DOHH2 (cell line): Measurements from ENCODE around the gene UGCG.
A peak's percentile ranks its signal among the peaks of the same experiment; 100 is the strongest.
"Not testable (repeated sequence)": the region's sequence is repeated elsewhere in the genome, so short reads cannot be mapped to it uniquely, and the experiment has no call there.

ENCODE experiments used
- H3F3A ChIP-seq: fragments of 200-600 bp; sonication (generic), shearing (Covaris generic); 2 replicates; pipeline ENCODE4 v1.6.0; 2016; ENCODE audit warnings: antibody characterized with exemption, mild to moderate bottlenecking; ENCODE audit not compliant: control insufficient read depth, insufficient read depth
- H3K27ac ChIP-seq: fragments of 200-600 bp; sonication (generic); 2 replicates; pipeline ENCODE4 v1.5.1; 2014; ENCODE audit warnings: low read depth, mild to moderate bottlenecking, low read length, moderate library complexity
- H3K27me3 ChIP-seq: fragments of 200-600 bp; sonication (generic); 2 replicates; pipeline ENCODE4 v1.6.1; 2014; ENCODE audit warnings: mild to moderate bottlenecking, low read length, mixed read lengths; ENCODE audit not compliant: control insufficient read depth
- H3K36me3 ChIP-seq: fragments of 200-600 bp; sonication (generic); 2 replicates; pipeline ENCODE4 v1.6.1; 2014; ENCODE audit warnings: mild to moderate bottlenecking, low read length, moderate library complexity, mixed read lengths; ENCODE audit not compliant: control insufficient read depth
- H3K4me1 ChIP-seq: fragments of 200-600 bp; sonication (generic); 2 replicates; pipeline ENCODE4 v1.6.1; 2014; ENCODE audit warnings: mild to moderate bottlenecking, low read length, mixed read lengths; ENCODE audit not compliant: control insufficient read depth
- H3K4me2 ChIP-seq: fragments of 200-600 bp; sonication (generic); 2 replicates; pipeline ENCODE4 v1.6.0; 2014; ENCODE audit warnings: mild to moderate bottlenecking, low read length, moderate library complexity
- H3K4me3 ChIP-seq: fragments of 200-600 bp; sonication (generic); 2 replicates; pipeline ENCODE4 v1.5.1; 2014; ENCODE audit warnings: mild to moderate bottlenecking, low read length, mixed read lengths
- H3K79me2 ChIP-seq: fragments of 200-600 bp; sonication (generic); 2 replicates; pipeline ENCODE4 v1.6.1; 2014; ENCODE audit warnings: mild to moderate bottlenecking, low read length, mixed read lengths; ENCODE audit not compliant: control insufficient read depth
- H3K9me2 ChIP-seq: fragments of 200-600 bp; sonication (generic); replicated peaks from 2 replicates; pipeline ENCODE4 v1.6.1; 2014; ENCODE audit warnings: mild to moderate bottlenecking, low read length, mixed read lengths; ENCODE audit not compliant: control insufficient read depth
- H3K9me3 ChIP-seq: fragments of 200-600 bp; sonication (generic); 2 replicates; pipeline ENCODE4 v1.6.1; 2014; ENCODE audit warnings: antibody characterized with exemption, low read length, mixed read lengths; ENCODE audit not compliant: control insufficient read depth, insufficient read depth
- H4K20me1 ChIP-seq: fragments of 200-600 bp; sonication (generic); 2 replicates; pipeline ENCODE4 v1.6.0; 2014; ENCODE audit warnings: low read depth, mild to moderate bottlenecking, antibody characterized with exemption, low read length, moderate library complexity; ENCODE audit not compliant: control insufficient read depth, insufficient read depth
- EZH2phosphoT487 ChIP-seq: fragments of 200-600 bp; sonication (generic); IDR thresholded peaks from 2 replicates; pipeline ENCODE4 v1.6.1; 2017; ENCODE audit warnings: borderline replicate concordance, mild to moderate bottlenecking, antibody characterized with exemption, low read length, moderate library complexity, mixed read lengths
- TF ChIP-seq, protein P1 (sequence below): fragments of 200-600 bp; sonication (generic); IDR thresholded peaks from one replicate; pipeline ENCODE4 v1.5.1; 2014; ENCODE audit warnings: antibody characterized with exemption, mild to moderate bottlenecking, low read depth, low read length; ENCODE audit not compliant: poor library complexity, severe bottlenecking

UGCG gene

DNA sequence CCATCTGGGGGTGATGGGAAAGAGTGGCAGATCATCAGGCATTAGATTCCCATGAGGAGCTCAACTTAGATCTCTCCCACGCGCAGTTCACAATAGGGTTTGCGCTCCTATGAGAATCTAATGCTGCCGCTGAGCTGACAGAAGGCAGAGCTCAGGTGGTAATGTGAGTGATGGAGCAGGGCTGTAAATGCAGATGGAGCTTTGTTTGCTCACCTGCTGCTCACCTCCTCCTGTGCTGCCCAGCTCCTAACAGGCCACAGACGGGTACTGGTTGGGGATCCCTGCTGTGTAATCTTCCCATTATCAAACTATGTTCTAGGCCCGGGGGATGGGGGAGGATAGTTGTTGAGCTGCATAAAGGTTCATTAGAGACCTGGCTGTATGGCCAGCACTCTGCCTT, 58.4 kb downstream of the UGCG start:
- Histone ChIP-seq H3K9me2 (no peaks in the 10 kb centered on the region), H3K9me3 (no peaks in the 10 kb centered on the region), H3K4me3 (no peak overlapping the region), H3K27ac (no peak overlapping the region), H3K79me2 (no peaks in the 10 kb centered on the region), H4K20me1 (no peaks in the 10 kb centered on the region), H3K36me3 (no peaks in the 10 kb centered on the region), H3F3A (no peaks in the 10 kb centered on the region), H3K27me3 (no peaks in the 10 kb centered on the region), H3K4me1 (peaks cover 12% of the 10 kb centered on the region), H3K4me2 (no peak overlapping the region)
- TF ChIP-seq, protein P1, sequence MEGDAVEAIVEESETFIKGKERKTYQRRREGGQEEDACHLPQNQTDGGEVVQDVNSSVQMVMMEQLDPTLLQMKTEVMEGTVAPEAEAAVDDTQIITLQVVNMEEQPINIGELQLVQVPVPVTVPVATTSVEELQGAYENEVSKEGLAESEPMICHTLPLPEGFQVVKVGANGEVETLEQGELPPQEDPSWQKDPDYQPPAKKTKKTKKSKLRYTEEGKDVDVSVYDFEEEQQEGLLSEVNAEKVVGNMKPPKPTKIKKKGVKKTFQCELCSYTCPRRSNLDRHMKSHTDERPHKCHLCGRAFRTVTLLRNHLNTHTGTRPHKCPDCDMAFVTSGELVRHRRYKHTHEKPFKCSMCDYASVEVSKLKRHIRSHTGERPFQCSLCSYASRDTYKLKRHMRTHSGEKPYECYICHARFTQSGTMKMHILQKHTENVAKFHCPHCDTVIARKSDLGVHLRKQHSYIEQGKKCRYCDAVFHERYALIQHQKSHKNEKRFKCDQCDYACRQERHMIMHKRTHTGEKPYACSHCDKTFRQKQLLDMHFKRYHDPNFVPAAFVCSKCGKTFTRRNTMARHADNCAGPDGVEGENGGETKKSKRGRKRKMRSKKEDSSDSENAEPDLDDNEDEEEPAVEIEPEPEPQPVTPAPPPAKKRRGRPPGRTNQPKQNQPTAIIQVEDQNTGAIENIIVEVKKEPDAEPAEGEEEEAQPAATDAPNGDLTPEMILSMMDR = no peak
- TF ChIP-seq EZH2phosphoT487 = no peak

DNA sequence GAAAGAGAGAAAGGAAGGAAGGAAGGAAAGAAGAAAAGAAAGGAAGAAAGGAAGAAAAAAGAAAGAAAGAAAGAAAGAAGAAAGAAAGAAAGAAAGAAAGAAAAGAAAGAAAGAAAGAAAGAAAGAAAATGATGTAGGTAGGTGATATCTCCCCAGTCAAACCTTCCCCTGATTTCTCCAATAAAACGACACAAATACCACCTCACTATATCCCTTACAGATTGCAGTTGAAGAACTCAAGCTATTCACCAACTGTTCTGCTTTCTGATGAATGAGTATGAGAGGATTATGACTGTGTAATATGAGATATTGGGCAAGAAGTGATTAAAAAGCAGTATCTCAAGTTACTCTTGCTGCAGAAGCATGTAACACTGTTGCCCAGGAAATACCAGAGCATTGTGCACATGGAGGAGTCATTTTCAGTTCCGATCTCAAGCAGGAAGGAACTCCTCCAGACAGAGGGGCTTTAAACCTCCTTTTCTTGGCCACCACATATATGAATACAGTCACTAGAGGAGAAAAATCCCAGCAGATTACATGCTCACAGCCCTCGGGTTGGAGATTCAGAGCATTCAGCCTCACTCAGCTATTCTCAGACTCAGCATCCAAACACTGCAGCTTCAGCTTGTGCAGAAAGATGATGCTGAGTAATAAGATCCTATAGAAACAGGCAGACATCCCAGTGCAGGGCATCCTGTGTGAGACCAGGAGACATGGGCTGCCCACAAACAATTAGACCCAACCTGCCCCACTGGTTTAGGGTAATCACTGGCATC, 61.4 kb downstream of the UGCG start:
- no peaks in the 10 kb centered on the region for H3K9me2 ChIP-seq
- no peaks in the 10 kb centered on the region for H4K20me1 ChIP-seq
- H3K4me1 ChIP-seq = peaks cover 16% of the 10 kb centered on the region
- H3K27ac ChIP-seq = no peak overlapping the region
- no peaks in the 10 kb centered on the region for H3K9me3 ChIP-seq
- H3K4me2 ChIP-seq = peak overlapping the region; percentile 28
- H3F3A ChIP-seq = no peaks in the 10 kb centered on the region
- H3K4me3 ChIP-seq = 0 out of 2 replicates have a peak overlapping the region, but pooled peaks have one; percentile 2
- no peak for TF ChIP-seq EZH2phosphoT487
- TF ChIP-seq, protein P1 = no peak
- H3K79me2 ChIP-seq = no peaks in the 10 kb centered on the region
- H3K36me3 ChIP-seq = no peaks in the 10 kb centered on the region
- no peaks in the 10 kb centered on the region for H3K27me3 ChIP-seq

DNA sequence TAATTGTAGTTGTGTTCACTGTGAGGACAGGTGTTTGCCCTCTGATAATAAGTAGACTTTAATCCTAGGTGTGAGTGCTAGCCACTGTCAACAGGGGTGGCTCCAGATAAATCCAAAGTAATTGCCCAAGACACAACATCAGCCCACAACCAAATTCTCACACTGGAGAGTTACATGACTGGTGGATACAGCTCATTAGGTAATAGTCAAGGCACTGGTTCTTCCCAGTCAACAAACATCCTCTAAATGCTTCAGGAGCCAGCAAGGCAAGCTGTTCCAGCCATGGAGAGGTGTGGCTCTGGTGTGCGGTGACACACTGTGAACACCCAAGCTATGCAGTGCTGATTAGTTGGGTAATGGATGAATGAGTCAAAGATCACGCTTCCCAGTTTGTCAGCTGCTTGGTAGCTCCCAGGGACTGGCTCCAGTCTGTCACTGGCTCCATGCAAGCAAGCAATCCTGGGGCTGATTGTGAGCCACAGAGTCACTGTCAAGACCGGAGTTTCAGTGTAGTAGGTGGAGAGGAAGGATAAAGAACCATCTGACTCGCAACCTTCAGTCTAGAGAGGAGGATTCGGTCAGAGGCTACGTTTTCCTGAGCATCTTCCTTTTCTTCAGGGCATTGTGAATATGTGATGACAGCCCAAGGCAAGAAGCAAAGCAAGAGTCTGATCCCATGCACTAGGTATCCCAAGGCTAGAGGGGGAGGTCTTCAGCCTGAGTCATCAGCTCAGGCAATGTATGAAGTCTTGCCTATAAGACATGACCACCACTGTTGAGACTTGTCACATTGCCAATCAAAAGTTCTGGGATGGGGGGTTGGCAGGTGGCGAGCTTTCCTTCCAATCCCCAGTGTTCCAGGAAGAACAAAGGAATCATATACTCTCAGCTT, 63.1 kb downstream of the UGCG start:
- H3K79me2 ChIP-seq = no peaks in the 10 kb centered on the region
- no peak overlapping the region for H3K4me3 ChIP-seq
- no peak overlapping the region for H3K4me2 ChIP-seq
- no peaks in the 10 kb centered on the region for H3K9me2 ChIP-seq
- H3F3A ChIP-seq = no peaks in the 10 kb centered on the region
- no peak for TF ChIP-seq EZH2phosphoT487
- TF ChIP-seq, protein P1 = no peak
- no peak overlapping the region for H3K27ac ChIP-seq
- no peaks in the 10 kb centered on the region for H3K36me3 ChIP-seq
- H3K27me3 ChIP-seq = no peaks in the 10 kb centered on the region
- H4K20me1 ChIP-seq = no peaks in the 10 kb centered on the region
- H3K4me1 ChIP-seq = peaks cover 16% of the 10 kb centered on the region
- no peaks in the 10 kb centered on the region for H3K9me3 ChIP-seq

DNA sequence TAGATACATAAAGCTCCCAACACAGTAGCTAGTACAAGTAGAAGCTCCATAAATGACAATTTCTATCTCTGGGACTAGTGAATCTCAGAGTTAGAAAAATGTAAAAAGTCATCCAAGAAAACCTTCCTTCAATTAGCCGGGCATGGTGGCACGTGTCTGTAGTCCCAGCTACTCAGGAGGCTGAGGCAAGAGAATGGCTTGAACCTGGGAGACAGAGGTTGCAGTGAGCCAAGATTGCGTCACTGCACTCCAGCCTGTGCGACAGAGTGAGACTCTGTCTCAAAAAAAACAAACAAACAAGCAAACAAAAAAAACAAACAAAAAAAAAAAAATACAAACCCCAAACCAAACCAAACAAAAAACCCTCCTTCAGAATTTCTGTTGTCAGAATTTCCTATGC, 63.9 kb downstream of the UGCG start:
- H3K27me3 ChIP-seq, H3K36me3 ChIP-seq, H4K20me1 ChIP-seq, H3K4me3 ChIP-seq, H3K79me2 ChIP-seq, H3K4me2 ChIP-seq, H3K9me2 ChIP-seq, H3K27ac ChIP-seq, H3F3A ChIP-seq, H3K9me3 ChIP-seq: not testable (repeated sequence)
- H3K4me1 ChIP-seq = peaks cover 16% of the 10 kb centered on the region
